HG02759 (cell line): ENCODE measurements around the gene HSPB6.
"Not testable (repeated sequence)": the region's sequence is repeated elsewhere in the genome, so short reads cannot be mapped to it uniquely, and the experiment has no call there.

Experiments
- ATAC-seq: cut with Tn5 transposase; IDR thresholded peaks from one replicate; pipeline ENCODE4 v1.9.1; 2021; ENCODE audit warnings: mild to moderate bottlenecking, moderate library complexity; ENCODE audit not compliant: unreplicated experiment

The HSPB6 gene

GRCh38 chr19:35732540-35733179 lies 24.2 kb downstream of the HSPB6 start:
- no peak for ATAC-seq

GRCh38 chr19:35731779-35732405 lies 24.9 kb downstream of the HSPB6 start:
- no peak for ATAC-seq

DNA sequence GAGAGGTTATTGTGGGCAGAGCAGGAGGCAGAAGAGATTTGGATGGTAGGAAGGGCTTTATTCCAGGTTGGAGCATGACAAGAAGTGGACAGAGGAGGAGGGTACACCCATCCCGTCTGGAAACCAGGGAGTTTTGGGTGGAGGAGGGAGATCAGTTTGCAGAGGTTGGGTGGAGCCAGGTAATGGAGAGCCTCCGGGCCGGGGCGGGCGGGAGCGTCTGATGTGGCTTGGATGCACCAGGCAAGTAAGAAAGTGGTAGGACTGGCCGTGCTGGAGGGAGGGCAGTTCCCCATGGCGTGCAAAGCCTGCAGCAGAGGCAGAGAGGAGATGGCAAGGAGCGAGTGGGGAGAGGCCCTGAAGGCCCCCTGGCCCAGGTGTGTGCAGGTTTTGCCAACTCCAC lies 25.5 kb downstream of the HSPB6 start:
- no peak for ATAC-seq

GRCh38 chr19:35730326-35730725 lies 26.5 kb downstream of the HSPB6 start:
- no peak for ATAC-seq

DNA sequence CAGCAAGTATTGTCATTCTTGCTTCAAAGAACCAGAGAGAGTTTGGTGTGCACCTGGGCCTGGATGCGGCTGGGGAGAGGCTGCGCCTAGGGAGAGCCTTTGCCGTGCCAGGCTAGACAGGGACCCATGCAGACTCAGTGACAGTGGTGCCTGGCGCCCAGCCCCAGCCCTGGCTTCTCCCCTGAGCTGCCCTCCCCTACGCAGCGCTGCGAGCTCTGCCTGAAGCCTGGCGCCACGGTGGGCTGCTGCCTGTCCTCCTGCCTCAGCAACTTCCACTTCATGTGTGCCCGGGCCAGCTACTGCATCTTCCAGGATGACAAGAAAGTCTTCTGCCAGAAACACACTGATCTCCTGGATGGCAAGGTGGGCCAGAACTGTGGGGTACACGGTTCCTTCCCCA lies 27.1 kb downstream of the HSPB6 start:
- ATAC-seq = no peak

DNA sequence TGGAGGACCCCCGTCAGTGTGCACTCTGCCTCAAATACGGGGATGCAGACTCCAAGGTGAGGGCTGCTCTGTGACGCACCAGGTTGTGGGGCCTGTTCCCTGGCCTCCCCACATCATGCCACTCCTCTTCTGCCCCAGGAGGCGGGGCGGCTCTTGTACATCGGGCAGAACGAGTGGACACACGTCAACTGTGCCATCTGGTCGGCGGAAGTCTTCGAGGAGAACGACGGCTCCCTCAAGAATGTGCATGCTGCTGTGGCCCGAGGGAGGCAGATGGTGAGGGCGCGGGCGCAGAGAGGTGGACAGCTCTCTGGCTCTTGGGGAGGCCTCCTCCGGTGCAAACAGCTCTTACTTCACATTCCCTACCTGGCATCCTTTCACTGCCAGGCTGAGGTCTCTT lies 27.8 kb downstream of the HSPB6 start:
- ATAC-seq = no peak

GRCh38 chr19:35727956-35728706 lies 28.7 kb downstream of the HSPB6 start:
- no peak for ATAC-seq

DNA sequence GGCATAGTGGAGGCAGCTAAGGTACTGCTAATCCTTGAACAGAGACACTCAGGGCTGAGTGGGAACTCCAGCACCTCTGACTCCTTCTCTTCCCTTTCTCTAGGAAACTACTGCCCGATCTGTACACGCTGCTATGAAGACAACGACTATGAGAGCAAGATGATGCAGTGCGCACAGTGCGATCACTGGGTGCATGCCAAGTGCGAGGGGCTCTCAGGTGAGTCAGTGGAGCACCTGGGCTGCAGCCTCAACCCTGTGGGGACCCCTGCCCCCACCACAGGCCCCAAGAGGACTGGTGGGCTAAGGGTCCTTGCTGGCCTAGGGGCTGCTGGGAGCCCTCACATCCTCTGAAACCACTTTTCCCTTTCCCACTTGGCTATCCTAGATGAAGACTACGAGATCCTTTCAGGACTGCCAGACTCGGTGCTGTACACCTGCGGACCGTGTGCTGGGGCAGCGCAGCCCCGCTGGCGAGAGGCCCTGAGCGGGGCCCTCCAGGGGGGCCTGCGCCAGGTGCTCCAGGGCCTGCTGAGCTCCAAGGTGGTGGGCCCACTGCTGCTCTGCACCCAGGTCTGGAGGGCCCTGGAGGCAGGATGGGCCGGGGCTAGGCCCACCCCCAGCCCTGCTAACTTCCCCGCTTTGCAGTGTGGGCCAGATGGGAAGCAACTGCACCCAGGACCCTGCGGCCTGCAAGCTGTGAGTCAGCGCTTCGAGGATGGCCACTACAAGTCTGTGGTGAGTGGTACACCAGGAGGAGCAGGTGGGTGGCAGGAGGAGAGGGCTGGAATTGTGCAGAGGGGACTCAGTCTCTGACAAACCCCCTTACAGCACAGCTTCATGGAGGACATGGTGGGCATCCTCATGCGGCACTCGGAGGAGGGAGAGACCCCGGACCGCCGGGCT lies 29.5 kb downstream of the HSPB6 start:
- ATAC-seq = no peak

DNA sequence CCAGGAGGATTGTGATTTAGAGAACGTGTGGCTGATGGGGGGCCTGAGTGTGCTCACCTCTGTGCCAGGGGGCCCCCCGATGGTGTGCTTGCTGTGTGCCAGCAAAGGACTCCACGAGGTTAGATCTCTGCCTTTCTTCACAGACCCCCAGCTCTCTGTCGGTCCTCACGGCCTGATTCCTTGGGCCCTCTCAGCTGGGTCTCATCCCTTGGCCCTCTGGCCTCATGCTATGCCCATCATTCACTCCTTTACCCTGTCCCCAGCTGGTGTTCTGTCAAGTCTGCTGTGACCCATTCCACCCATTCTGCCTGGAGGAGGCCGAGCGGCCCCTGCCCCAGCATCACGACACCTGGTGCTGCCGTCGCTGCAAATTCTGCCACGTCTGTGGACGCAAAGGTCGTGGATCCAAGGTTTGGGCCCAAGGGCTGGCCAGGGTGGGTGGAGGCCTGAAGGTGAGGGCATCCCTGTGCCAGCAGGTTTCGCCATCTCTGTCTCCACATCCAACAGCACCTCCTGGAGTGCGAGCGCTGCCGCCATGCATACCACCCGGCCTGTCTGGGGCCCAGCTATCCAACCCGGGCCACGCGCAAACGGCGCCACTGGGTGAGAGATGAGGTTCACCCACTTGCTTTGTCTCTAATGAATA lies 31.5 kb downstream of the HSPB6 start:
- ATAC-seq = no peak

GRCh38 chr19:35724560-35724959 lies 32.3 kb downstream of the HSPB6 start:
- ATAC-seq = no peak

GRCh38 chr19:35724132-35724531 lies 32.7 kb downstream of the HSPB6 start:
- ATAC-seq = not testable (repeated sequence)

GRCh38 chr19:35723671-35724070 lies 33.2 kb downstream of the HSPB6 start:
- ATAC-seq = no peak

GRCh38 chr19:35722897-35723296 lies 33.9 kb downstream of the HSPB6 start:
- no peak for ATAC-seq

DNA sequence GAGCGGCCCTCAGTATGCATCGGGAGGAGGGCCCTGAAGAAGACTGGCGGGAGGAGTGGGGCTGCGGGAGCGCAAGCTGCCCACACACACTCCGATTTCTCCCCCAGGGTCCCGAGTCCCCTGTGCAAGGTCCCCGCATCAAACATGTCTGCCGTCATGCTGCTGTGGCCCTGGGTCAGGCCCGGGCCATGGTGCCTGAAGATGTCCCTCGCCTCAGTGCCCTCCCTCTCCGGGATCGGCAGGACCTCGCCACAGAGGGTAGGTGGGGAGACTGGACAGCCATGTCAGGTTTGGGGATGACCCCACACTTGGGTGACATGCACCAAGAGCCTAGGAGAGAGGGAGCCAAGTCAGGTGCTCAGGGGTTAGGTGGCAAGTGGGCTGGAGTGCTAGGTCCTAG lies 34.4 kb downstream of the HSPB6 start:
- ATAC-seq = no peak

- no peak for ATAC-seq
Observed at GRCh38 chr19:35721374-35721773, 35.5 kb downstream of the HSPB6 start.

DNA sequence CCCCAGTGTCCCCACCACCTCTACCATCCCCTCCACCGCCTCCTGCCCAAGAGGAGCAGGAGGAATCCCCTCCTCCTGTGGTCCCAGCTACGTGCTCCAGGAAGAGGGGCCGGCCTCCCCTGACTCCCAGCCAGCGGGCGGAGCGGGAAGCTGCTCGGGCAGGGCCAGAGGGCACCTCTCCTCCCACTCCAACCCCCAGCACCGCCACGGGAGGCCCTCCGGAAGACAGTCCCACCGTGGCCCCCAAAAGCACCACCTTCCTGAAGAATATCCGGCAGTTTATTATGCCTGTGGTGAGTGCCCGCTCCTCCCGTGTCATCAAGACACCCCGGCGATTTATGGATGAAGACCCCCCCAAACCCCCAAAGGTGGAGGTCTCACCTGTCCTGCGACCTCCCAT lies 36.2 kb downstream of the HSPB6 start:
- no peak for ATAC-seq

GRCh38 chr19:35720163-35720524 lies 36.7 kb downstream of the HSPB6 start:
- no peak for ATAC-seq

DNA sequence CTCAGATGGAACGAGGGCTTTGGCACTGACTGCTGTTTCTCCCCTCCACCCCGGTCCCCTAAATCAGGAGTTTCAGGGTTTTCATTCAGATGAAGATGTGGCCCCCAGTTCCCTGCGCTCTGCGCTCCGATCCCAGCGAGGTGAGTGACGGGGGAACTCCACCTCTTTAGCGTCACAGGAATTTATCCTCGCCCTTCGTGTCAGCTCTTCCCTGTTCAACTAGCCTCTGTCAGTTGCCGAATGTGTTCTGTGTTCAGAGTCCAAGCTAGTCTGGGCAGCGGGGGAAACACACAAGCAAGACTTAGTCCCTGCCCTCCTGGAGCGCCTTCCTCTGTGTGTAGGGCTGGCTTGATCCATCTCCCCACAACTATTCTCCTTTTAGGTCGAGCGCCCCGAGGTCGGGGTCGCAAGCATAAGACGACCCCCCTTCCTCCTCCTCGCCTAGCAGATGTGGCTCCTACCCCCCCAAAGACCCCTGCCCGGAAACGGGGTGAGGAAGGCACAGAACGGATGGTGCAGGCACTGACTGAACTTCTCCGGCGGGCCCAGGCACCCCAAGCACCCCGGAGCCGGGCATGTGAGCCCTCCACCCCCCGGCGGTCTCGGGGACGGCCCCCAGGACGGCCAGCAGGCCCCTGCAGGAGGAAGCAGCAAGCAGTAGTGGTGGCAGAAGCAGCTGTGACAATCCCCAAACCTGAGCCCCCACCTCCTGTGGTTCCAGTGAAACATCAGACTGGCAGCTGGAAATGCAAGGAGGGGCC lies 37.2 kb downstream of the HSPB6 start:
- ATAC-seq = no peak

DNA sequence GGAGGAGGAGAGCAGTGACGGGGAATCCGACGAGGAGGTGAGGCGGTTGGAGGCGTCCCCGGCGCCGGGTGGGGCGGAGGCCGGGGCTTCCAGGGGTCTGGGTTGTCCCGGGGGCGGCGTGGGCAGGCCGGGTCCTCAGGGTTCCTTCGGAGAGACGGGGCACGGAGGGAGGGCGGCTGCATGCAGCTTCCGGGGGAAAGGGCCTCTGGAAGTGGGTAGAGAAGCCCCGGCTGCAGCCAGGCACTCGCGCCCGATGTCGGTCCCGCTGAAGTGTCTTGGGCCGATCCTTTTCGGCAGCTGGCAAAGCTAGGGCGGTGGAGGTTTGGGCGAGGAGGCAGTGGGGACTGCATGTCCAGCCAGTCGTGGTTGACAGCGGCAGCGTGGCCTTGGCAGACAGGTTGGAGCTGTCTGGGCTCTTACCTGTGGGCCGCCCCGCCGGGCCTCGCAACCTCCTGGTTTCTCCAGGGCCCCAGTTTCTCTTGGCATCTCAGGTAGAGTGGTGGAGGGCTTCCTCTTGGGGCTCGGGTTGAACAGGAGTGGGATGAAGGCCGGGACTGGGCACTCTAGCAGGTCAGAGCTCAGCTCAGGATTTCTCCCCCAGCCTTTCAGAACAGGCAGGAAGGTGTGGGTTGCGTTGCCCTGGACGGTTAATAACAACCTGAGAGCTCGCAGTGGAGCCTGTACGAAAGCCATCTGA lies 38.3 kb downstream of the HSPB6 start:
- no peak for ATAC-seq
